ENCODE data around the gene INHA.
A peak's percentile ranks its signal among the peaks of the same experiment; 100 is the strongest.

INHA gene

GRCh38 chr2:219572237-219573001 lies at the start of gene INHA:
Gene INHA (plus strand): TSS chr2:219572310. CDS start chr2:219572375, 65 bp downstream.
- DNase-seq = no peak

- no peak for DNase-seq
Measured at GRCh38 chr2:219523031-219523671, 49.0 kb upstream of the INHA start.

- DNase-seq = no peak
Measured at GRCh38 chr2:219524817-219525216, 47.3 kb upstream of the INHA start.

- no peak for DNase-seq
Measured at GRCh38 chr2:219525533-219526232, 46.4 kb upstream of the INHA start.

- no peak for DNase-seq
Measured at GRCh38 chr2:219526320-219527075, 45.6 kb upstream of the INHA start.

DNA sequence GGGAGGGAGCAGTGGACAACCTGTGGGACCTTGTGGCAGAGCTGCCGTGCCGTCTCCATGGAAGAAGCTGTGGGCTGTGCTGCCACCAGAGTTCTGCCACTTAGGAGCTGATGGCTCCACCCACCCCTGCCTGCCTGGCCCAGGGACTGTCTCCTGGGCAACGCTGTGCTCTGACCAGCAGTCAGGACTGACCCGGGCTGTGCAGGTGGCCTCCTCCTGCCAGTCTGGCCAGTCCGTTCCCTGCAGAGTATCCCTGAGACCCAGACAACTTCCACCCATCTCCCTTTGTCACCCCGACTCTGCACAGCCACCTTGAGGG lies 45.1 kb upstream of the INHA start:
- no peak for DNase-seq

- no peak for DNase-seq
Measured at GRCh38 chr2:219527472-219527871, 44.6 kb upstream of the INHA start.

GRCh38 chr2:219530048-219530963 lies 41.8 kb upstream of the INHA start:
- peak; percentile 76 to 81 for DNase-seq

GRCh38 chr2:219531639-219532377 lies 40.3 kb upstream of the INHA start:
- DNase-seq = no peak

GRCh38 chr2:219532378-219532649 lies 39.8 kb upstream of the INHA start:
- DNase-seq = no peak

- DNase-seq = no peak
Measured at GRCh38 chr2:219533930-219534661, 38.0 kb upstream of the INHA start.

GRCh38 chr2:219536425-219536824 lies 35.7 kb upstream of the INHA start:
- DNase-seq = no peak

DNA sequence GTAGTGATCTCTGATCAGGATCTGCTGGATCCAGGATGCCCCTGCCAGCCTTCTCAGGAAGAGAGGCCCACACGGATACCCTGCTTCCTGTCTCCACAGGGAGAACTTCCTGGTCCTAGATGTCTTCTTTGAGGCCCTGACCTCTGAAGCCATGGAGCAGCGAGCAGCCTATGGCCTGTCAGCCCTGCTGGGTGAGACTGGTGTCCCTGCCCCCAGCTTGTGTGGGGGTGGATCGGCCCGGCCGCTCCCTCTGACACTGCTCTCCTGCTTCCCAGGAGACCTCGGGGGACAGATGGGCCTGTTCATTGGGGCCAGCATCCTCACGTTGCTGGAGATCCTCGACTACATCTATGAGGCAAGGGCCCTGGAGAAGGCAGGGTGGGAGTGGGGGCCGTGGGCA lies 35.1 kb upstream of the INHA start:
- no peak for DNase-seq

DNA sequence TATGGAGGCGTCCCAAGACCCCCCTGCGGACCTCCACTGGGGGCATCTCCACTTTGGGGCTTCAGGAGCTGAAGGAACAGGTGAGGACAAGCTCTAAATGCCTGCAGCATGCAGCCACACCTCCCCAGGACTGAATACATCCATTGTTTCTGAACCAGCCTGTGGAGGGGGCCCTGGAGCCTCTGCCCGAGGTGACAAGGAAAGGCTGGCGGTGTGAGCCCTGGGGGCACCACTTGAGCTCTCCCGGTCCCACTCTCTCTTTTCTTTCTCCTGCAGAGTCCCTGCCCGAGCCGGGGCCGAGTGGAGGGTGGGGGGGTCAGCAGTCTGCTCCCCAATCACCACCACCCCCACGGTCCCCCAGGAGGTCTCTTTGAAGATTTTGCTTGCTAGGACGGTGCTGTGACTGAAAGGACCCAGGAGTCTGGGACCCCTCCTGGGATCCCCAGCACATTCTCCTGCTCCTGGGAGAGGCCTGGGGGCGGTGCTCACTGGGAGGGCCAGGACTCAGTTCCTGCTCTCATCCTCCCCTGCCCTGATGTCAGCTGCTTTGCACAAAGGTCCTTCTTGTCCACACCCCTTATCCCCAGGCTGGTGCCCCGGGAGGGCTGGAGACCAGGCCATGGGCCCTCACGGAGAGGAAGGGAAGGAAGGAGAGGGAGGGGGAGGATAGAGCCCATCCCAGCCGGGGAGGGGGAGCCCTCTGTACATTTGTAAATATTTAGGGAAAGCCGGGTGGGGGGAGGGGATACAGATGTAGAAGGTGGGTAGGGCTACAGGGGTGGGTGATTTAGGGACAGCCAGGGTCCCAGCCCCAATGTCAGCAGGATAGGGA lies 34.2 kb upstream of the INHA start:
- no peak for DNase-seq

GRCh38 chr2:219538504-219538951 lies 33.6 kb upstream of the INHA start:
- peak in 1 of 2 donors; percentile 14 for DNase-seq

- DNase-seq = no peak
Measured at GRCh38 chr2:219538956-219539788, 32.9 kb upstream of the INHA start.

DNA sequence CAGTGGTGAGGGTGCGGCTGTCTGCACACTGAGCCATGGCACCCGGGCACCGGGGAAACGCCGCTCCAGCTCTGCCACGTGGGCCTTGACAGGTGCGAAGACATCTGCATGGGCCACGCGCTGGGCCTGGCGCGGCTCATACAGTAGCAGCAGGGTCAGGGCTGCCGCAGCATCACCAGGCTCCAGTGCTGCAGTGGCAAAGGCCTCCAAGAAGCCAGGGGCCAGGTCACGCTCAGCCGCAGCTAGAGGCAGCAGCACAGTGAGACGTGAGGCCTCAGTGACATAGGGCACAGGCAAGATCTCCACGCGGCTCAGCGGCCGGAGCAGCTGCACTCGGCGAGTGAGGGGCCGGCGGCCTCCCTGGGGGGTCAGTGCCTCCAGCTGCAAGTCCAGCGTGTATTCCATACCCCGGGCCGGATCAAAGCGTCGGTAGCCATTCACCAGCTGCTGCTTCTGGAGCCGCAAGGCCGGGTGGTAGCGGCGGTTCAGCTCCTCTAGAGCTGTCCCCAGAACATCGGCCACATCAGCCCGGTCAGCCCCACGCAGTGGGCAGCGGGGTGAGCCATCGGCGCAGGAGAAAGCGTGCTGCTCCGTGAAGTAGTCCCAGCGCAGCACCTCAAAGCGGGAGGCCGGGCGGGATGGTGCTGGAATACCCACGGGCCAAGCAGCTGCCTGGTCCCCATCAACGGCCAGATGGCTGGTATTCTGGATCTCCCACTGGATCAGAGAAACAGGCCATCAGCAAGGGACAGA lies 32.0 kb upstream of the INHA start:
- no peak for DNase-seq

Measured in hippocampal formation (tissue), 2 donors.